ENCODE results near the gene BZW2. TPM values are rescaled to one million over a fixed set of nuclear protein-coding genes. Genes with fewer than 3 reads are reported as not detected.

BZW2 gene
- total and polyA plus RNA-seq, 7 experiments from 2014 or later = 24.6 to 79.3 (median 30.5) TPM

GRCh38 chr7:16627236-16627635, 18.7 kb upstream of the BZW2 start:
- Mint-ChIP-seq H3K27ac (no peak overlapping the region), H3K27me3 (no peaks in the 10 kb centered on the region), H3K4me3 (no peak overlapping the region), H3K36me3 (peaks cover 5 to 42% (median 11%) of the 10 kb centered on the region in 5 donors), H3K9me3 (no peaks in the 10 kb centered on the region), H3K4me1 (peaks cover 0 to 7% (median 0%) of the 10 kb centered on the region in 7 donors)
- POLR2A ChIA-PET = interaction anchor here (1.5 kb wide), 1 partner anchor 19 kb away, joined by 4 read pairs; the partner anchor contains the start of gene BZW2
- H3K27ac ChIP-seq (ENCODE audit: low read depth, low read length) = no peak overlapping the region
- no peaks in the 10 kb centered on the region for H3K27me3 ChIP-seq (ENCODE audit: control insufficient read depth in 2 of 2, insufficient read depth in 2 of 2, low read length in 2 of 2)
- CTCF ChIA-PET = no interaction called here
- ATAC-seq = no peak
- no peak overlapping the region for H3K4me3 ChIP-seq (ENCODE audit: low read length)
- intact Hi-C loops (cut with micrococcal nuclease) = no loop called here
- no peaks in the 10 kb centered on the region for H3K9me3 ChIP-seq (ENCODE audit: control insufficient read depth in 2 of 3, low read length in 3 of 3)
- H3K4me1 ChIP-seq (ENCODE audit: control insufficient read depth in 2 of 2, insufficient read depth in 2 of 2, low read length in 2 of 2) = no peaks in the 10 kb centered on the region
- H3K36me3 ChIP-seq (ENCODE audit: control insufficient read depth in 2 of 3, insufficient read depth in 3 of 3, low read length in 3 of 3) = peaks cover 0 to 8% (median 0%) of the 10 kb centered on the region in 3 experiments
- DNase-seq = no peak

GRCh38 chr7:16630654-16631053, 15.3 kb upstream of the BZW2 start:
- ATAC-seq (no peak), DNase-seq (no peak)
- Mint-ChIP-seq H3K4me1 (peaks cover 0 to 8% (median 0%) of the 10 kb centered on the region in 7 donors), H3K9me3 (no peaks in the 10 kb centered on the region), H3K4me3 (no peak overlapping the region), H3K27me3 (no peaks in the 10 kb centered on the region), H3K36me3 (peaks cover 0 to 29% (median 12%) of the 10 kb centered on the region in 5 donors), H3K27ac (no peak overlapping the region)
- H3K9me3 ChIP-seq (ENCODE audit: control insufficient read depth in 2 of 3, low read length in 3 of 3) = no peaks in the 10 kb centered on the region
- POLR2A ChIA-PET = no interaction called here
- no peak overlapping the region for H3K4me3 ChIP-seq (ENCODE audit: low read length)
- H3K36me3 ChIP-seq (ENCODE audit: control insufficient read depth in 2 of 3, insufficient read depth in 3 of 3, low read length in 3 of 3) = no peaks in the 10 kb centered on the region
- no peak overlapping the region for H3K27ac ChIP-seq (ENCODE audit: low read depth, low read length)
- intact Hi-C loops (cut with micrococcal nuclease) = no loop called here
- no peaks in the 10 kb centered on the region for H3K27me3 ChIP-seq (ENCODE audit: control insufficient read depth in 2 of 2, insufficient read depth in 2 of 2, low read length in 2 of 2)
- CTCF ChIA-PET = no interaction called here
- no peaks in the 10 kb centered on the region for H3K4me1 ChIP-seq (ENCODE audit: control insufficient read depth in 2 of 2, insufficient read depth in 2 of 2, low read length in 2 of 2)

- Mint-ChIP-seq H3K4me1 (peaks cover 0 to 13% (median 3%) of the 10 kb centered on the region in 7 donors), H3K4me3 (no peak overlapping the region), H3K36me3 (peaks cover 0 to 24% (median 15%) of the 10 kb centered on the region in 5 donors), H3K9me3 (peaks cover 0 to 2% (median 0%) of the 10 kb centered on the region in 11 donors), H3K27ac (no peak overlapping the region), H3K27me3 (no peaks in the 10 kb centered on the region)
- Histone ChIP-seq H3K27ac (ENCODE audit: low read depth, low read length) (no peak overlapping the region), H3K27me3 (ENCODE audit: control insufficient read depth in 2 of 2, insufficient read depth in 2 of 2, low read length in 2 of 2) (no peaks in the 10 kb centered on the region), H3K9me3 (ENCODE audit: control insufficient read depth in 2 of 3, low read length in 3 of 3) (no peaks in the 10 kb centered on the region), H3K4me1 (ENCODE audit: control insufficient read depth in 2 of 2, insufficient read depth in 2 of 2, low read length in 2 of 2) (no peaks in the 10 kb centered on the region), H3K4me3 (ENCODE audit: low read length) (no peak overlapping the region), H3K36me3 (ENCODE audit: control insufficient read depth in 2 of 3, insufficient read depth in 3 of 3, low read length in 3 of 3) (no peaks in the 10 kb centered on the region)
- DNase-seq (no peak), ATAC-seq (no peak)
- ChIA-PET CTCF (no interaction called here), POLR2A (interaction anchor here (1.7 kb wide), 1 partner anchor 11 kb away, joined by 4 read pairs; the partner anchor contains the start of gene ANKMY2)
- intact Hi-C loops (cut with micrococcal nuclease) = no loop called here
These were observed 11.7 kb upstream of the BZW2 start for GRCh38 chr7:16634271-16634738.

- no peak for DNase-seq
- Histone ChIP-seq H3K27me3 (ENCODE audit: control insufficient read depth in 2 of 2, insufficient read depth in 2 of 2, low read length in 2 of 2) (no peaks in the 10 kb centered on the region), H3K4me3 (ENCODE audit: low read length) (no peak overlapping the region), H3K27ac (ENCODE audit: low read depth, low read length) (no peak overlapping the region), H3K4me1 (ENCODE audit: control insufficient read depth in 2 of 2, insufficient read depth in 2 of 2, low read length in 2 of 2) (no peaks in the 10 kb centered on the region), H3K9me3 (ENCODE audit: control insufficient read depth in 2 of 3, low read length in 3 of 3) (no peaks in the 10 kb centered on the region), H3K36me3 (ENCODE audit: control insufficient read depth in 2 of 3, insufficient read depth in 3 of 3, low read length in 3 of 3) (no peaks in the 10 kb centered on the region)
- Mint-ChIP-seq H3K27ac (no peak overlapping the region), H3K4me3 (no peak overlapping the region), H3K4me1 (peaks cover 0 to 16% (median 4%) of the 10 kb centered on the region in 7 donors), H3K36me3 (peaks cover 0 to 20% (median 15%) of the 10 kb centered on the region in 5 donors), H3K27me3 (no peaks in the 10 kb centered on the region), H3K9me3 (peaks cover 0 to 2% (median 0%) of the 10 kb centered on the region in 11 donors)
- ChIA-PET CTCF (no interaction called here), POLR2A (interaction anchor here (0.8 kb wide), 1 partner anchor 9 kb away, joined by 3 read pairs; the partner anchor contains the start of genes ANKMY2 and BZW2)
- ATAC-seq = no peak
- intact Hi-C loops (cut with micrococcal nuclease) = no loop called here
These were observed 9.4 kb upstream of the BZW2 start for GRCh38 chr7:16636555-16637101.

- Mint-ChIP-seq H3K4me3 (no peak overlapping the region), H3K9me3 (peaks cover 0 to 2% (median 0%) of the 10 kb centered on the region in 11 donors), H3K27me3 (no peaks in the 10 kb centered on the region), H3K36me3 (peaks cover 0 to 15% (median 12%) of the 10 kb centered on the region in 5 donors), H3K27ac (no peak overlapping the region), H3K4me1 (peaks cover 0 to 24% (median 0%) of the 10 kb centered on the region in 7 donors)
- no peak overlapping the region for H3K4me3 ChIP-seq (ENCODE audit: low read length)
- intact Hi-C loops (cut with micrococcal nuclease) = no loop called here
- POLR2A ChIA-PET = no interaction called here
- no peaks in the 10 kb centered on the region for H3K27me3 ChIP-seq (ENCODE audit: control insufficient read depth in 2 of 2, insufficient read depth in 2 of 2, low read length in 2 of 2)
- no peaks in the 10 kb centered on the region for H3K9me3 ChIP-seq (ENCODE audit: control insufficient read depth in 2 of 3, low read length in 3 of 3)
- no peak overlapping the region for H3K27ac ChIP-seq (ENCODE audit: low read depth, low read length)
- CTCF ChIA-PET = no interaction called here
- no peaks in the 10 kb centered on the region for H3K36me3 ChIP-seq (ENCODE audit: control insufficient read depth in 2 of 3, insufficient read depth in 3 of 3, low read length in 3 of 3)
- DNase-seq (no peak), ATAC-seq (no peak)
- no peaks in the 10 kb centered on the region for H3K4me1 ChIP-seq (ENCODE audit: control insufficient read depth in 2 of 2, insufficient read depth in 2 of 2, low read length in 2 of 2)
These were observed 8.6 kb upstream of the BZW2 start for GRCh38 chr7:16637379-16637778.

- H3K36me3 ChIP-seq (ENCODE audit: control insufficient read depth in 2 of 3, insufficient read depth in 3 of 3, low read length in 3 of 3) = no peaks in the 10 kb centered on the region
- no peak for DNase-seq
- CTCF ChIA-PET = no interaction called here
- H3K9me3 ChIP-seq (ENCODE audit: control insufficient read depth in 2 of 3, low read length in 3 of 3) = no peaks in the 10 kb centered on the region
- H3K27ac ChIP-seq (ENCODE audit: low read depth, low read length) = no peak overlapping the region
- H3K4me3 ChIP-seq (ENCODE audit: low read length) = no peak overlapping the region
- ATAC-seq = no peak
- no peak overlapping the region for H3K27ac Mint-ChIP-seq
- no peaks in the 10 kb centered on the region for H3K27me3 Mint-ChIP-seq
- no peaks in the 10 kb centered on the region for H3K4me1 ChIP-seq (ENCODE audit: control insufficient read depth in 2 of 2, insufficient read depth in 2 of 2, low read length in 2 of 2)
- H3K9me3 Mint-ChIP-seq = peaks cover 0 to 2% (median 0%) of the 10 kb centered on the region in 11 donors
- peaks cover 4 to 36% (median 10%) of the 10 kb centered on the region in 7 donors for H3K4me1 Mint-ChIP-seq
- POLR2A ChIA-PET = no interaction called here
- H3K27me3 ChIP-seq (ENCODE audit: control insufficient read depth in 2 of 2, insufficient read depth in 2 of 2, low read length in 2 of 2) = no peaks in the 10 kb centered on the region
- intact Hi-C loops (cut with micrococcal nuclease) = no loop called here
- H3K36me3 Mint-ChIP-seq = peaks cover 0 to 15% (median 12%) of the 10 kb centered on the region in 5 donors
- H3K4me3 Mint-ChIP-seq = no peak overlapping the region
These were observed 7.4 kb upstream of the BZW2 start for GRCh38 chr7:16638282-16639280.

Measured in naive thymus-derived CD4-positive, alpha-beta T cell (primary cell).